K562 (cell line): ENCODE results near the gene KLK13. TPM values are rescaled to one million over a fixed set of nuclear protein-coding genes. Genes with fewer than 3 reads are reported as not detected.
A peak's percentile ranks its signal among the peaks of the same experiment; 100 is the strongest.

ENCODE experiments used
- ATAC-seq: fragments of 200-7000 bp; cut with Tn5 transposase; 3 replicates; pipeline ENCODE4 v1.9.1; 2020; ENCODE audit warnings: moderate library complexity
- BruUV-seq: library from RNA; stranded (reverse); fragments of 400-500 nt; replicated peaks from 2 replicates; lab custom pipeline; 2021; lab: Mats Ljungman, UMichigan
- CTCF ChIA-PET: fragments of 300-600 bp; formaldehyde crosslinking; extraction: SDS; loops from one replicate; lab custom pipeline; 2021; ENCODE audit warnings: low intra/inter-chr PET ratio; lab: Yijun Ruan, JAX
- POLR2A ChIA-PET: fragments of 300-600, 350-650 bp; sonication (Branson Sonifier 250); formaldehyde crosslinking; extraction: SDS; loops from one replicate; lab custom pipeline; 2021; ENCODE audit warnings: antibody characterized with exemption, inconsistent platforms; lab: Yijun Ruan, JAX
- DNase-seq, 4 experiments: peaks; one replicate each; pipeline versions ENCODE4 v3.0.0 to v3.0.0-alpha.2; 2011 to 2018; ENCODE audit warnings: low spot score in 3 of 4, mixed read lengths in 3 of 4; ENCODE audit errors: extremely low read depth in 1 of 4
- FAIRE-seq: peaks from 2 replicates; lab custom pipeline; 2011; peaks lifted over from hg19 to GRCh38; lab: Jason Lieb, UNC
- H2AFZ ChIP-seq: 2 replicates; pipeline ENCODE4 v1.6.0; 2011; ENCODE audit warnings: low read depth, low read length, control low read depth, inconsistent platforms
- H3K27ac ChIP-seq: fragments of 200-600 bp; 3 replicates; pipeline ENCODE4 v1.8.0; 2011; ENCODE audit warnings: low read depth, mild to moderate bottlenecking, control low read depth, inconsistent platforms, low read length, moderate library complexity, mixed read lengths; ENCODE audit errors: extremely low read depth
- H3K27me3 ChIP-seq, 2 experiments: fragments of 300-600 bp in 1 of 2; 2 replicates in 1 of 2; 3 replicates in 1 of 2; pipeline versions ENCODE4 v1.6.0 to v1.8.0; 2011; ENCODE audit warnings: inconsistent platforms in 2 of 2, low read length in 2 of 2, mild to moderate bottlenecking in 1 of 2, mixed read lengths in 1 of 2, moderate library complexity in 1 of 2; ENCODE audit not compliant: control insufficient read depth in 2 of 2, insufficient read depth in 2 of 2
- H3K36me3 ChIP-seq: fragments of 300-600 bp; 3 replicates; pipeline ENCODE4 v1.8.0; 2011; ENCODE audit warnings: mild to moderate bottlenecking, low read length, inconsistent platforms; ENCODE audit not compliant: control insufficient read depth, insufficient read depth
- H3K4me1 ChIP-seq, 2 experiments: fragments of 200-600 bp in 1 of 2; replicated peaks in 1 of 2; 2 replicates in 1 of 2; 3 replicates in 1 of 2; pipeline versions ENCODE4 v1.5.1 to v1.8.0; 2011; ENCODE audit warnings: inconsistent platforms in 2 of 2, low read length in 2 of 2, mild to moderate bottlenecking in 1 of 2, mixed read lengths in 1 of 2, moderate library complexity in 1 of 2; ENCODE audit not compliant: control insufficient read depth in 2 of 2, insufficient read depth in 2 of 2
- H3K4me2 ChIP-seq: 2 replicates; pipeline ENCODE4 v1.6.1; 2011; ENCODE audit warnings: low read length, control low read depth, inconsistent platforms, mixed read lengths; ENCODE audit not compliant: insufficient read depth
- H3K4me3 ChIP-seq: fragments of 200-600 bp; sonication (generic), shearing (Covaris generic); 2 replicates; pipeline ENCODE4 v1.5.1; 2016; ENCODE audit warnings: control low read depth, inconsistent platforms
- H3K79me2 ChIP-seq: fragments of 200-600 bp; 3 replicates; pipeline ENCODE4 v1.8.0; 2011; ENCODE audit warnings: low read length, inconsistent platforms; ENCODE audit not compliant: control insufficient read depth, insufficient read depth
- H3K9ac ChIP-seq, 2 experiments: 2 replicates each; pipeline versions ENCODE4 v1.6.0 to v1.6.1; 2011; ENCODE audit warnings: low read depth in 2 of 2, low read length in 2 of 2, control low read depth in 1 of 2, inconsistent platforms in 1 of 2, mild to moderate bottlenecking in 1 of 2, mixed read lengths in 1 of 2; ENCODE audit not compliant: insufficient read depth in 1 of 2
- H3K9me1 ChIP-seq: one replicate; pipeline ENCODE4 v1.6.0; 2011; ENCODE audit warnings: inconsistent platforms, mild to moderate bottlenecking, low read length, moderate library complexity; ENCODE audit not compliant: control insufficient read depth, insufficient read depth
- H3K9me3 ChIP-seq: replicated peaks from 2 replicates; pipeline ENCODE4 v1.5.1; 2011; ENCODE audit warnings: low read depth, low read length, inconsistent platforms; ENCODE audit not compliant: control insufficient read depth, insufficient read depth
- H4K20me1 ChIP-seq: replicated peaks from 2 replicates; pipeline ENCODE4 v1.6.1; 2011; ENCODE audit warnings: low read length, inconsistent platforms, mixed read lengths; ENCODE audit not compliant: control insufficient read depth, insufficient read depth
- ASH1L ChIP-seq: fragments of 450-650 bp; IDR thresholded peaks from 2 replicates; pipeline ENCODE4 v1.6.1; 2018; ENCODE audit warnings: borderline replicate concordance, mild to moderate bottlenecking, low read depth; ENCODE audit not compliant: partially characterized antibody
- ESRRA ChIP-seq: fragments of 450-650 bp; IDR thresholded peaks from 2 replicates; pipeline ENCODE4 v1.6.1; 2014; ENCODE audit warnings: low read depth, mild to moderate bottlenecking, moderate library complexity, borderline replicate concordance
- ETS2 ChIP-seq: IDR thresholded peaks from 2 replicates; pipeline ENCODE4 v1.6.1; 2016; ENCODE audit warnings: borderline replicate concordance, missing genetic modification characterization, mild to moderate bottlenecking, moderate library complexity, missing compliant biosample characterization; ENCODE audit not compliant: poor library complexity, severe bottlenecking
- HOXB6 ChIP-seq: fragments of 250-450 bp; sonication (Bioruptor Pico); IDR thresholded peaks from 2 replicates; pipeline ENCODE4 v1.5.1; 2022; ENCODE audit warnings: mild to moderate bottlenecking, borderline replicate concordance
- MBD2 ChIP-seq: sonication (generic); IDR thresholded peaks from 2 replicates; pipeline ENCODE4 v1.6.1; 2016; ENCODE audit warnings: low read depth, borderline replicate concordance
- NCOA4 ChIP-seq: fragments of 450-650 bp; IDR thresholded peaks from 2 replicates; pipeline ENCODE4 v1.6.1; 2018; ENCODE audit warnings: mild to moderate bottlenecking; ENCODE audit not compliant: partially characterized antibody
- NFYB ChIP-seq: IDR thresholded peaks from 2 replicates; pipeline ENCODE4 v1.6.1; 2011; ENCODE audit warnings: mild to moderate bottlenecking, moderate library complexity; ENCODE audit not compliant: insufficient read length; ENCODE audit errors: extremely low read depth
- NR2F6 ChIP-seq: fragments of 450-650 bp; formaldehyde crosslinking; IDR thresholded peaks from 2 replicates; pipeline ENCODE4 v1.4.0; 2020; ENCODE audit warnings: mild to moderate bottlenecking
- NR3C1 ChIP-seq: sonication (generic); formaldehyde crosslinking; IDR thresholded peaks from 2 replicates; pipeline ENCODE4 v1.8.1; 2022; ENCODE audit warnings: missing genetic modification reagents
- PKNOX1 ChIP-seq: fragments of 450-650 bp; IDR thresholded peaks from 2 replicates; pipeline ENCODE4 v1.6.1; 2016
- RBBP5 ChIP-seq: fragments of 200-600 bp; sonication (generic); IDR thresholded peaks from 2 replicates; pipeline ENCODE4 v1.6.1; 2012; ENCODE audit warnings: borderline replicate concordance, mild to moderate bottlenecking, low read length, control low read depth, inconsistent platforms; ENCODE audit not compliant: insufficient read depth, poor library complexity, severe bottlenecking
- ZBTB5 ChIP-seq: fragments of 450-650 bp; IDR thresholded peaks from 2 replicates; pipeline ENCODE4 v1.6.1; 2017; ENCODE audit warnings: antibody characterized with exemption
- ZNF12 ChIP-seq: sonication (generic); formaldehyde crosslinking; IDR thresholded peaks from 2 replicates; pipeline ENCODE4 v1.4.0; 2020; ENCODE audit warnings: mild to moderate bottlenecking, missing genetic modification reagents
- WGBS: fragments of 100-300 bp; shearing (Covaris generic); methylation state at CpG from one replicate; pipeline ENCODE4 v1.1.6; 2016; ENCODE audit warnings: low coverage, mixed read lengths; ENCODE audit not compliant: insufficient coverage; ENCODE audit errors: missing lambda C conversion rate; 5-methylcytosine and 5-hydroxymethylcytosine counted together
- in situ Hi-C: fragments of 300-500 bp; cut with MboI; formaldehyde crosslinking; loops from 4 replicates; pipeline ENCODE4 v1.15.0; 2018; ENCODE audit warnings: inconsistent platforms, mixed read lengths
- intact Hi-C: fragments of 100-400 bp; cut with micrococcal nuclease; formaldehyde crosslinking; loops from 2 replicates; pipeline ENCODE4 v1.14.2; 2022
- polyA plus RNA-seq, 8 experiments: library from polyadenylated mRNA; depleted of rRNA in 4 of 8; stranded (reverse) in 5 of 8; unstranded in 3 of 8; fragments of >200 nt; fragmentation: Nextera tagmentation in 2 of 8; fragmentation: Illumina TruSeq in 1 of 8; extraction: Ambion mirVana in 2 of 8; extraction: Trizol in 1 of 8; gene quantifications; 2 replicates each; pipeline versions ENCODE4 v1.2.1 to v1.2.3, GENCODE V29; 2011 to 2014; ENCODE audit warnings: inconsistent platforms in 1 of 8, missing spikeins in 1 of 8
- total RNA-seq, 7 experiments: library from RNA; depleted of rRNA in 6 of 7; stranded (reverse); fragments of >200 nt in 6 of 7; fragmentation: Illumina TruSeq in 2 of 7; extraction: Trizol in 2 of 7; gene quantifications; 2 replicates each; pipeline versions ENCODE4 v1.2.1 to v1.2.3, GENCODE V29; 2011 to 2021; ENCODE audit warnings: low replicate concordance in 1 of 7

The KLK13 gene
- total and polyA plus RNA-seq, 9 of the 15 experiments (the other 6 are each of a cell fraction or from before 2014, with no cell fraction given), result 0.72 to 9.0 (median 2.3) TPM

GRCh38 chr19:51030631-51031030, 34.3 kb downstream of the KLK13 start:
- no TSS peak for BruUV-seq
- no peak overlapping the region for H3K4me2 ChIP-seq
- H3K9me3 ChIP-seq, result no peaks in the 10 kb centered on the region
- in situ Hi-C loops, result no loop called here
- ChIA-PET POLR2A (no interaction called here), CTCF (no interaction called here)
- H3K36me3 ChIP-seq, result no peaks in the 10 kb centered on the region
- H2AFZ ChIP-seq, result no peak overlapping the region
- no peak overlapping the region for H3K4me3 ChIP-seq
- no peak for FAIRE-seq
- no peaks in the 10 kb centered on the region for H3K79me2 ChIP-seq
- H3K4me1 ChIP-seq, result peaks cover 0 to 14% of the 10 kb centered on the region in 2 experiments; a peak in 2 of 5 replicates
- no peak for DNase-seq
- TF ChIP-seq HOXB6 (CRISPR knock-in tag) (no peak), RBBP5 (no peak)
- TF ChIP-seq, all 486 proteins: peak for 0
- intact Hi-C loops, result no loop called here
- no peak for ATAC-seq
- WGBS, result 5% methylated on average over 12 of the region's 13 CpGs
- Histone ChIP-seq H3K27ac (no peak overlapping the region), H4K20me1 (no peaks in the 10 kb centered on the region), H3K9ac (no peak overlapping the region), H3K9me1 (peaks cover 2% of the 10 kb centered on the region), H3K27me3 (peaks cover 15 to 58% of the 10 kb centered on the region in 2 experiments)

- H3K9me1 ChIP-seq, result peaks cover 2% of the 10 kb centered on the region
- H2AFZ ChIP-seq, result no peak overlapping the region
- ATAC-seq (peak; percentile 80), DNase-seq (peak; percentile 18 to 68 (median 64)), FAIRE-seq (peak; percentile 19)
- ChIA-PET CTCF (interaction anchor here (0.6 kb wide), 1 partner anchor 360 kb away, joined by 5 read pairs; no protein-coding TSS in a partner anchor), POLR2A (no interaction called here)
- H3K36me3 ChIP-seq, result no peaks in the 10 kb centered on the region
- WGBS, result 3% methylated on average over 2 of the region's 2 CpGs
- intact Hi-C loops (no loop called here), in situ Hi-C loops (no loop called here)
- H4K20me1 ChIP-seq, result no peaks in the 10 kb centered on the region
- no peak overlapping the region for H3K4me3 ChIP-seq
- H3K4me1 ChIP-seq, result peaks cover 0 to 14% of the 10 kb centered on the region in 2 experiments; a peak in 2 of 5 replicates
- BruUV-seq, result no TSS peak
- no peak overlapping the region for H3K27ac ChIP-seq
- H3K27me3 ChIP-seq, result peaks cover 13 to 61% of the 10 kb centered on the region in 2 experiments; a peak in 4 of 5 replicates
- no peak overlapping the region for H3K4me2 ChIP-seq
- no peaks in the 10 kb centered on the region for H3K9me3 ChIP-seq
- no peak overlapping the region for H3K9ac ChIP-seq
- H3K79me2 ChIP-seq, result no peaks in the 10 kb centered on the region
- no peak for TF ChIP-seq ETS2 (tag)
- TF ChIP-seq MBD2, result 0 out of 2 replicates have a peak, but pooled peaks have one; percentile 43
- peak; percentile 82 for TF ChIP-seq NFYB
- TF ChIP-seq NR3C1 (CRISPR knock-in tag), result no peak
- peak; percentile 90 for TF ChIP-seq ESRRA
- peak; percentile 88 for TF ChIP-seq PKNOX1
- no peak for TF ChIP-seq NCOA4
- no peak for TF ChIP-seq ZNF12 (CRISPR knock-in tag)
- no peak for TF ChIP-seq NR2F6 (CRISPR knock-in tag)
- TF ChIP-seq ZBTB5, result no peak
- peak; percentile 69 for TF ChIP-seq ASH1L
Measured at GRCh38 chr19:51029718-51030117, 35.2 kb downstream of the KLK13 start.
